Keratinocyte (primary cell): ENCODE results near the gene TEAD3. TPM values are rescaled to one million over a fixed set of nuclear protein-coding genes. Genes with fewer than 3 reads are reported as not detected.

ENCODE experiments used
- DNase-seq: peaks from one replicate; pipeline ENCODE4 v3.0.0-alpha.2; 2011; ENCODE audit warnings: low read depth, missing footprints, low spot score
- FAIRE-seq: peaks from 2 replicates; lab custom pipeline; 2011; peaks lifted over from hg19 to GRCh38; lab: Jason Lieb, UNC
- H2AFZ ChIP-seq: 2 replicates; pipeline ENCODE4 v1.6.0; 2012; ENCODE audit warnings: low read length, control low read depth, inconsistent platforms; ENCODE audit not compliant: control insufficient read depth
- H3K27ac ChIP-seq: 2 replicates; pipeline ENCODE4 v1.5.1; 2011; ENCODE audit warnings: low read length; ENCODE audit not compliant: control insufficient read depth, insufficient read depth
- H3K27me3 ChIP-seq: 3 replicates; pipeline ENCODE4 v1.6.0; 2011; ENCODE audit warnings: low read length; ENCODE audit not compliant: control insufficient read depth, insufficient read depth; ENCODE audit errors: extremely low read depth
- H3K36me3 ChIP-seq, 2 experiments: 2 replicates in 1 of 2; 3 replicates in 1 of 2; pipeline ENCODE4 v1.5.1; 2011; ENCODE audit warnings: low read length in 2 of 2, mild to moderate bottlenecking in 1 of 2; ENCODE audit not compliant: control insufficient read depth in 2 of 2, insufficient read depth in 2 of 2; ENCODE audit errors: extremely low read depth in 1 of 2
- H3K4me1 ChIP-seq: 3 replicates; pipeline ENCODE4 v1.5.1; 2011; ENCODE audit warnings: low read length; ENCODE audit not compliant: control insufficient read depth, insufficient read depth; ENCODE audit errors: extremely low read depth
- H3K4me2 ChIP-seq: 3 replicates; pipeline ENCODE4 v1.6.0; 2011; ENCODE audit warnings: low read depth, low read length; ENCODE audit not compliant: control insufficient read depth, insufficient read depth; ENCODE audit errors: extremely low read depth
- H3K4me3 ChIP-seq, 3 experiments: fragments of 200-600 bp in 1 of 3; sonication (generic) in 1 of 3; 2 replicates in 2 of 3; 3 replicates in 1 of 3; pipeline ENCODE4 v1.5.1; 2011 to 2016; ENCODE audit warnings: low read length in 3 of 3, mild to moderate bottlenecking in 3 of 3, control low read depth in 2 of 3, inconsistent platforms in 1 of 3, low read depth in 1 of 3, mixed read lengths in 1 of 3, mixed run types in 1 of 3, moderate library complexity in 1 of 3; ENCODE audit not compliant: control insufficient read depth in 2 of 3, insufficient read depth in 2 of 3; ENCODE audit errors: extremely low read depth in 1 of 3
- H3K79me2 ChIP-seq: 2 replicates; pipeline ENCODE4 v1.6.0; 2012; ENCODE audit warnings: low read length; ENCODE audit not compliant: control insufficient read depth, insufficient read depth
- H3K9ac ChIP-seq: 3 replicates; pipeline ENCODE4 v1.6.0; 2011; ENCODE audit warnings: low read length; ENCODE audit not compliant: control insufficient read depth, insufficient read depth; ENCODE audit errors: extremely low read depth
- H3K9me1 ChIP-seq: 3 replicates; pipeline ENCODE4 v1.6.0; 2011; ENCODE audit warnings: low read length; ENCODE audit not compliant: control insufficient read depth, insufficient read depth; ENCODE audit errors: extremely low read depth
- H3K9me3 ChIP-seq: 2 replicates; pipeline ENCODE4 v1.5.1; 2012; ENCODE audit warnings: low read depth, low read length; ENCODE audit not compliant: control insufficient read depth
- H4K20me1 ChIP-seq: 3 replicates; pipeline ENCODE4 v1.6.0; 2011; ENCODE audit warnings: low read length; ENCODE audit not compliant: control insufficient read depth, insufficient read depth; ENCODE audit errors: extremely low read depth
- EZH2 ChIP-seq: IDR thresholded peaks from one replicate; pipeline ENCODE4 v1.6.1; 2012; ENCODE audit warnings: inconsistent platforms, mild to moderate bottlenecking, low read length, moderate library complexity
- dilution Hi-C: fragments of 300-500 bp; cut with MboI; formaldehyde crosslinking; loops from one replicate; pipeline ENCODE4 v1.7.0; 2020; ENCODE audit warnings: low sequenced_read_pairs; ENCODE audit not compliant: extremely low pct_ligation_motif_present
- polyA plus RNA-seq, 5 experiments: library from polyadenylated mRNA; depleted of rRNA in 3 of 5; stranded (reverse) in 3 of 5; stranded (forward) in 1 of 5; unstranded in 1 of 5; fragments of >200 nt; gene quantifications; 1 replicate in 1 of 5; 2 replicates in 3 of 5; 3 replicates in 1 of 5; pipeline versions ENCODE4 v1.2.1 to v1.2.3, GENCODE V29; 2011 to 2012; ENCODE audit warnings: missing spikeins in 2 of 5, low read depth in 1 of 5, low replicate concordance in 1 of 5
- TF ChIP-seq, protein P1 (sequence below), 3 experiments: IDR thresholded peaks in 1 of 3; conservative IDR thresholded peaks in 1 of 3; optimal IDR thresholded peaks in 1 of 3; 2 replicates in 2 of 3; 3 replicates in 1 of 3; pipeline versions ENCODE3 to v1.5.1; 2011; ENCODE audit warnings: low read length in 3 of 3, mild to moderate bottlenecking in 3 of 3, moderate library complexity in 2 of 3, control low read depth in 1 of 3, inconsistent platforms in 1 of 3; ENCODE audit not compliant: insufficient read depth in 2 of 3; ENCODE audit errors: extremely low read depth in 1 of 3

TEAD3 gene
- polyA plus RNA-seq, 1 donor (not counting 4 experiments of a cell fraction or from before 2014, with no cell fraction given): 5.7 TPM

DNA sequence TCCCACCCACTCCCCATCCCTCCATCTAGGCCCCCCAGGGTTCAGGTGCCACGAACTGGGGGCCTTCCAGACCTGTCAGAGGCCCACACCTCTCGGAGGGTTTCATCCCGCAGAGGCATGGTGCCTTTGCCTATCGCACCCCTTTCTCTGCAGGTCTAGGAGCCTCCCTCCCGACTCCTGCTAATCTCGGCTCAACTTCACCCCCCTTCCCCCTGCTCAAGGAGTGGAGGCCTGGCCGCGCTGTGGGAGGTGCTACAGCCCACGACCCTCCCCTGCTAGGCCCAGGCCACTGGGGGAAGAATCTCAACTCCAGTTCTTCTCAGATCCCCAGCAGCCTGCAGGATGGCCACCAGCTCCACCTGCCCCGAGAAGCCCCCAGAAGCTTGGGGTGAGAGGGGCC, 15.9 kb upstream of the TEAD3 start, which contains the start of gene TULP1:
Gene TULP1, minus strand, starts transcription at position 157 of the 400 bp plus-strand sequence. Its CDS starts 38 bp downstream, at position 119.
- dilution Hi-C loops: no loop called here
- DNase-seq (no peak), FAIRE-seq (no peak)
- Histone ChIP-seq H3K27ac (no peak within 1 kb of the TSS), H4K20me1 (no peaks in the 10 kb centered on the region), H3K36me3 (no peaks in the 10 kb centered on the region), H3K4me3 (no peak within 1 kb of the TSS), H3K4me1 (no peaks in the 10 kb centered on the region), H3K9ac (no peak within 1 kb of the TSS), H3K9me3 (no peaks in the 10 kb centered on the region), H2AFZ (no peak within 1 kb of the TSS), H3K79me2 (no peaks in the 10 kb centered on the region), H3K4me2 (no peak within 1 kb of the TSS), H3K27me3 (peaks cover 30% of the 10 kb centered on the region), H3K9me1 (no peaks in the 10 kb centered on the region)
- TF ChIP-seq, protein P1, sequence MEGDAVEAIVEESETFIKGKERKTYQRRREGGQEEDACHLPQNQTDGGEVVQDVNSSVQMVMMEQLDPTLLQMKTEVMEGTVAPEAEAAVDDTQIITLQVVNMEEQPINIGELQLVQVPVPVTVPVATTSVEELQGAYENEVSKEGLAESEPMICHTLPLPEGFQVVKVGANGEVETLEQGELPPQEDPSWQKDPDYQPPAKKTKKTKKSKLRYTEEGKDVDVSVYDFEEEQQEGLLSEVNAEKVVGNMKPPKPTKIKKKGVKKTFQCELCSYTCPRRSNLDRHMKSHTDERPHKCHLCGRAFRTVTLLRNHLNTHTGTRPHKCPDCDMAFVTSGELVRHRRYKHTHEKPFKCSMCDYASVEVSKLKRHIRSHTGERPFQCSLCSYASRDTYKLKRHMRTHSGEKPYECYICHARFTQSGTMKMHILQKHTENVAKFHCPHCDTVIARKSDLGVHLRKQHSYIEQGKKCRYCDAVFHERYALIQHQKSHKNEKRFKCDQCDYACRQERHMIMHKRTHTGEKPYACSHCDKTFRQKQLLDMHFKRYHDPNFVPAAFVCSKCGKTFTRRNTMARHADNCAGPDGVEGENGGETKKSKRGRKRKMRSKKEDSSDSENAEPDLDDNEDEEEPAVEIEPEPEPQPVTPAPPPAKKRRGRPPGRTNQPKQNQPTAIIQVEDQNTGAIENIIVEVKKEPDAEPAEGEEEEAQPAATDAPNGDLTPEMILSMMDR (optimal IDR thresholded peaks at IDR 0.05 in 1 of 3, IDR thresholded peaks at IDR 0.05 in 1 of 3, conservative IDR thresholded peaks at IDR 0.05 in 1 of 3; ENCODE audit: extremely low read depth in 1 of 3, insufficient read depth in 2 of 3, low read length in 3 of 3): no peak
- no peak for TF ChIP-seq EZH2

DNA sequence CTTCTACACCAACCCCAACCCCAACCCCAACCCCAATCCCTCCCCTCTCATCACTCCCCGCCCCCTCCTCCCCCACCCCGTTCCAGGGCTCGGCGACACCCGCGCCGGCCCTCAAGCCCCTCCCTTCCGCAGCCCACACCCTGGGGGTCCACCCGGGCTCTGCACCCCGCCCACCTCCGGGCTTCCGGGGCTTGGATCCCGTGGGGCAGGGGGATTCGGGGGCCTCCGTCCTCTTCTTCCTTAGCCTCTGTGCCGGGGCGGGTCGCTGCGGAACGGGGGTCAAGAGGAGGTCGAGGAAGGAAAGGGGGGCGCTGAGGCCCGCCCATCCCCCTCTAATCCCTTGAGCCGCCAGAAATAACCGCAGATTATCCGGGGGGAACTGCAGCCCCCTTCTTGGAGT, 15.1 kb upstream of the TEAD3 start:
- DNase-seq: no peak
- dilution Hi-C loops: no loop called here
- H3K9me1 ChIP-seq: no peaks in the 10 kb centered on the region
- H3K9me3 ChIP-seq: no peaks in the 10 kb centered on the region
- no peaks in the 10 kb centered on the region for H4K20me1 ChIP-seq
- no peaks in the 10 kb centered on the region for H3K79me2 ChIP-seq
- no peak overlapping the region for H3K4me3 ChIP-seq
- no peak overlapping the region for H3K9ac ChIP-seq
- no peak overlapping the region for H2AFZ ChIP-seq
- TF ChIP-seq EZH2: no peak
- TF ChIP-seq, protein P1 (optimal IDR thresholded peaks at IDR 0.05 in 1 of 3, IDR thresholded peaks at IDR 0.05 in 1 of 3, conservative IDR thresholded peaks at IDR 0.05 in 1 of 3; ENCODE audit: extremely low read depth in 1 of 3, insufficient read depth in 2 of 3, low read length in 3 of 3): no peak
- H3K36me3 ChIP-seq: no peaks in the 10 kb centered on the region
- H3K27ac ChIP-seq: no peak overlapping the region
- no peaks in the 10 kb centered on the region for H3K4me1 ChIP-seq
- peaks cover 30% of the 10 kb centered on the region for H3K27me3 ChIP-seq
- no peak overlapping the region for H3K4me2 ChIP-seq
- FAIRE-seq: no peak
